GM21786 (cell line): ENCODE data around the gene TSPAN9.

Experiments used
- ATAC-seq: cut with Tn5 transposase; IDR thresholded peaks from one replicate; pipeline ENCODE4 v1.9.1; 2021; ENCODE audit not compliant: unreplicated experiment

Gene TSPAN9

DNA sequence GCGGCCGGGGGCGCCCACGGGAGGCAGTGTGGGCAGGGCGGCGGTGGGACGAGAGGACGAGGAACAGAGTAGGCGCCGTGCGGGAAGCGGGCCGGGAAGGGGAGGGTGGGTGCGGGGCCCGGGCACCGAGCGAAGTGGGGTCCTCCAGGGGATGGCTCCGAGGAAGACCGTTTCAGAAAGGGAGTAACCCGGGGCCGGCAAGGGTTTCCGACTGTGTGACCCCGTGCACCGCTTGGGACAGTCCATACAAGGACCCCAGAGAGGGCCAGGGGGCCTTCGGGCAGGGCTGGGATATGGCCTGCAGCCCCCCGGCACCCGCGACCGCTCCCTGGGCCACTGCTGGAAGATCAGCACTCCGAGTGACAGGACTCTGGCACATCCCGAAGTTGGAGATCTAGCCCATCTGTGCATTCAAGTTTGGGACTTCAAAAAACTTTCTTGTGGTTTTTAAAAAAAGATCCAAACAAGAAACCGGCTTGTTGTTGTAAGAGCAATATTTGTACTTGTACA is 448 bp downstream of the TSPAN9 start:
- ATAC-seq: no peak

DNA sequence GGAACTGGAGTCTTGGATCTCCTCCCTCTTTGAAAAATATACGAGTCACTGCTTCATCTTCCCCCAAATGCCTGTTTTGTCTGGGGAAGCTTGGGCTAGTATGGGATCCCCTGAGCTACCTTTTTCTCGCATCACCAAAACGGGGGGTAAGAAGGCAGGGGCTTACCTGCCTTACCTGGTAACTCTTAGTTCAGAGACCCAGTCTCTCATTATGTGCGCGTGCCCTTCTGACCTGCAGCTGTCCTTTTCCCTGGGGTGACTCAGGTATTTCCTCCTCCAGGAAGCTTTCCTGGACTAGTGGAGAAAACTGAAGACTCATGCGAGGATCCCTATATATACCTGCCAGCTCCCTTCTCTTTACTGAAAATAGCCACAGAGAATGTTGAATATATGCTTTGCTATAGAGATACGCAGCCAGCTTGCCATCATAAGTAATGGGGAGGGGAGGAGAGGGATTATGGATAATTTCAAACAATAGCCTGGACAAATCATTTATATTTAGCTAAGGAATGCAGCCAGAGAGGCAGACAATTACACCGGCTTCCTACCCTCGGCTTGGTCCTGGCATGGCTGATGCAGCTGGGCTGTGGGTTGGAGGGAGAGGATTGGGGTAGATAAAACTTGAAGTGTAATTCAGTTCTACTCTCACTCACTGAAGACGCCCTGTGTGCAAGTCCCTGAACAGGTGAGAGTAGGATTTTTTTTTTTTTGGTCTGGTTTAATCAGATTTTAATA is 1.1 kb downstream of the TSPAN9 start:
- ATAC-seq: no peak

DNA sequence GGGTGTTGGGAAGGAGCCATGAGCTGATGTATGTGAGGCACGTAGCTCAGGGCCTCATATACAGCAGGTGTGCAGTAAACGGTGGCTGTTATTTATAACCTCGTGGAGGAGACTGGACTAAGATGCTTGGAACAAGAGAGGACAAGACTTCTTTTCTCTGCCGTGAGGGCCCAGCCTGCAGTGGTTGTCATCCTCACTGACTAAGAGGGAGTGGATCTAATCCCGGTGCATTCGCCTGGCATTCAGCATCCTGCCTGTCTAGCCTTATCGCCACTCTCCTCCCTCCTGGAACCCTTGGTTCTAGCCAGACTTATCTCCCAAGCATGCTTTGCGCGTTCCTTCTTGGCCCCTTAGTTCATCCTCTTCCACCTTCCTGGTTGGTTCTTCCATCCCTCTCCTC is 3.9 kb downstream of the TSPAN9 start:
- no peak for ATAC-seq

DNA sequence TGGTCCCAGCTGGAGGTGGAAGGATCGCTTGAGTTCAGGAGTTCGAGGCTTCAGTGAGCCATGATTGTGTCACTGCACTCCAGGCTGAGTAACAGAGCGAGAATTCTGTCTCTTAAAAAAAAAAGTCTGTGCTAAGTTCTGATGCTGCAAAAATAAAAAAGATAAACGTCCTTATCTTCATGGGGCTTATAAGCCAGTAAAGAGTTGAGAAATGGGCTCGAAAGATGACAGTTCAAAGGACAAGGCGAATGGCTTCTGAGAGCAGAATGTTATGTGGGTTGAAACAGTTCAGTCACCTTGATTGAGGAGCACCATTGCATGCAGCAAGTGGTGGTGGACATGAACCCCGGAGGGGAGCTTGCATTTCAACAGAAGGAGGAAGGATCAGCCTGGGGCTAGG is 4.7 kb downstream of the TSPAN9 start:
- ATAC-seq: no peak

DNA sequence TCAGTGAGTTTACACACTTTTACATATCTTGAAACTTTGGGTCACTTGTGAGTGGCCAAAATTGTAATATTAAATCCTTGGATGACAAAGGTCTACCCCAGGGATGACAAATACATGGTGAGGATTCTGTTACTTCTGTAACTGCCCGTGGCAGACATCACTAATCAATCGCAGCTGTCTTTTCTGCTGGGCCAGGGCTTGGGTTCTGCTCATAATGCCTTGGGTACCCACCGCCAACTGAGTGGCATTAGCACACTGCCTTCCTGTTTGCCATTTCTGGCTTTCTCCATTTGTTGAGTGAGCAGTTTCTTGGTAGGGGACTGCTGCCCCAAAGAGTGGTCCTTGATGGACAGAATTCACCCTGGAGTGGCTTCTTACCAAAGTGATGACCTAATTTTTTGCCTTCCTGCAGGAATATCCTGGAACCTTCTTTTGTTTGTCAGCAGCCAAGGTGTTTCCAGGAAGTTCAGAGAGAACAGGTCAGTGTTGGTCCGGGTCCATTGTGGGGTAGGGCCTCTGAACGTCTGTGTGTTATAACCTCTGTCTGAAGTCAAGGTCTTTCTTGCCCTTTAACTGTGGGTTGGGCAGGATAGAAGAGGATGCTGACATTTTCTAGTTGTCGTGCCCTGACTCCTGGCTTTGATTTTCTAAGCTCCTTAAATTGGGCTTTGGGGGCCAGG is 6.2 kb downstream of the TSPAN9 start:
- ATAC-seq: no peak

DNA sequence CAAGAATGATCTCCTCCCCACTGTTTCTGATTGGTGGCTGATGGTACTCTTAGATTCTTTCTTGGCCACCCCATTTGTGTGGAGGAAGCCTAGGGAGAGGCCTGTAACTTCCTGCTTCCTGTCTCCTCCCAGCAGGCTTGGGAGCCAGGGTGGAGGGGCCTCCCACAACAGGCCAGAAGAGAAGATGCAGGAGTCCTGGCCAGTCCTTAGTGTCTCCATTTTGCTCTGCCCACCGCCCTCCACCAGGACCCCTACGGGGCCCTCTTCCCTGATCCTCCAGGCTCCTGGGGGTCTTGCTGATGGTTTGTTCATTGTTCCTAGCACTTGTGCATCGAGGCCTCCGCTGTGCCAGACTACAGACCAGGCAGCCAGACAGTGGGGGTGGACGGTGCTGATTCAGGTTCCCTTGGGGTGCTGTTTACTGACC is 6.8 kb downstream of the TSPAN9 start:
- no peak for ATAC-seq

DNA sequence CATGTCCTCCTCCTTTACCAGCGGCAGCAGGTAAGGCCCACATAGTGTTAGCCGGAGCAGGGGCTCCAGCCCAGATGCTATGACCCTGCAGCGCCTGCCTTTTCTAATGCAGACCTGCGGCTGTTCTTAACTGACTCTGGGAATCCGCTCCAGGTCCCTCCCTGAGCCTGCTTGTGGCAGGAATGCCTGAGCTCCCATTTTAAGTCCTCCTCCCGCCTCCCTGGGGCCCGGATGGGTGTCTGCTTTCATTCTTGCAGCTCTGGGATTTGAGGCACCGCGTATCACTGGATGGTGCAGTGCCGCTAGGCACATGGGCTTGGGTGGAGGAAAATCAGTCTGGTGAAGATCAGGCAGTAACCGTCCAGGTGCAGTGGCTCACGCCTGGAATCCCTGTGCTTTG is 7.6 kb downstream of the TSPAN9 start:
- ATAC-seq: no peak

DNA sequence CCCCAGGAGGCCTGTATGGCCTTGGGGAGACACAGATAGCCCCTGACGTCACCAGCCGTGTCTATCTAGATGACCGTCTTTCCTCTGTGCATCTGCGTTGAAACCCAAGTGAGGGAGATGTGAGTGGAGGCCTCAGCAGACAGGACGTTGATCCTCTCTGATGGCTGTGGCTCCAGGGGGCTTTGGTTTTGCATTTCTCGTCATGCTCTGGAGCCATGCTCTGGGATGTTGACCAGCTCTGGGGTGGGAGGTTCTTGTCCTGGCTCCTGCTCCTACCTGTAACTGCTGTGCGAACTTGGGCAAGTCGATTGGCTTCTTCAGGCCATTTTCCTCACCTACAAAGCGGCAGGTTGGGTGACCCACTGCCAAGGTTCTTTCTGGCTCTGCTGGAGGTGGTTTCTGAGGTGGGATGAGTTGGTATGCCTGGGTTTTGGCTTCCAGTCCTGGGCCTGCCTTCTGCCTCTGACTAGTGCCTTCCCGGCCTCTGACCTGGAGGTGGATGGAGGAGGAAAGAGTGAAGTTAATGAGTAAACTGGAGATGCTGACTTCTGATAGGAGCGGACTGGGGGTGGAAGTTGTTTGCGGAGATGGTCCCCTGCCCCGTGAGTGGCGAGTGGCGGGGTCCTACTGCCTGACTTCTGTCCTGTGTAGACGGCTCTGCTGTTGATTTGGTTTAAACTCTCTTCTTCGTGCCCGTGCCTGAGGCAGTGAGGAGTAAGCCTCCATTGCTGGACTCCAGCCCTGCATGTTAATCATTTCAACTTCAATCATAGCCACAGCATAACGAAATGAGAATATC is 8.4 kb downstream of the TSPAN9 start:
- no peak for ATAC-seq

DNA sequence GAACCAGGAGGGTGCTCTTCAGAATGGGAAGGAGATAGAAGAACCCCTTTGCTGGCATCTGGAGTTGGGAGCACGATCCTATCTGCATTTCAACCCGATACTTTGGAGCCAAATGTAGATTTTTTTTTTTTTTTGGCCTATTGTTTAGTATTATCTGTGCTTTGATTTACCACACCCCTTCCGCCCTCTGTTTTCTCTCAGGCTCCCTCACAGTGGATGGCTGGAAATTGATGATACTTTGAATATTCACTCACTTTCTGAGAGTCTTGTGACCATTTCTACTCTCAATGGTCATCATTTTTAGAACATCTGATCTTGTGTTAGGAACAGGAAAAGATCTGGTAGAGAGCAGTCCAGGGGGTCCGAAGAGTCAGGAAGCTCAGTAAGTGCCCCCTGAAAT is 9.0 kb downstream of the TSPAN9 start:
- ATAC-seq: no peak

DNA sequence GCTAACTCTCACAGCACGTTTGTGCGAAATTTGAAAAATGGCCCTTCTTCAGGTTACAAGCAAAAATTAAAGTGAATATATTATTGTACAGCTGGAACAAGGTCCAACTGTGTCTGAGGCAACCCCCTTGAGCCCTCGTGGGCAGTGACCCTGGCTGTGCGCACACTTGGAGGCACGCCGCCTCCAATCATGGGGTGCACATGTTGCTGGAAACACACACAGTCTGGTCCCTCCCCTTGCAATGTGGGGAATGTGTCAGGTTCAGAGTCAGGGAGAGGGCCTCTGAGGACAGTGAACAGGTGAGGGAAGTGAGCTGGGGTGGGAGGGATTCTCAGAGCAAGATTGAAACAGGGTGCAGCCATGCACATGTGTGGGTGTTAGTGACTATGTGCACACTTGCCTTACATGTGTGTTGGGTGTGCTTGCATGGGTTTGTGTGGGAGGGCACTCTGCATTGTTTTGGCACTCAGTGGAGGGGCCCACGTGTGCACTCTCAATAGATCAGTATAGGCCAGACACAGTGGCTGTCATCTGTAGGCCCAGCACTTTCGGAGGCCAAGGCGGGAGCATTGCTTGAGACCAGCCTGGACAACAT is 9.6 kb downstream of the TSPAN9 start:
- ATAC-seq: no peak

DNA sequence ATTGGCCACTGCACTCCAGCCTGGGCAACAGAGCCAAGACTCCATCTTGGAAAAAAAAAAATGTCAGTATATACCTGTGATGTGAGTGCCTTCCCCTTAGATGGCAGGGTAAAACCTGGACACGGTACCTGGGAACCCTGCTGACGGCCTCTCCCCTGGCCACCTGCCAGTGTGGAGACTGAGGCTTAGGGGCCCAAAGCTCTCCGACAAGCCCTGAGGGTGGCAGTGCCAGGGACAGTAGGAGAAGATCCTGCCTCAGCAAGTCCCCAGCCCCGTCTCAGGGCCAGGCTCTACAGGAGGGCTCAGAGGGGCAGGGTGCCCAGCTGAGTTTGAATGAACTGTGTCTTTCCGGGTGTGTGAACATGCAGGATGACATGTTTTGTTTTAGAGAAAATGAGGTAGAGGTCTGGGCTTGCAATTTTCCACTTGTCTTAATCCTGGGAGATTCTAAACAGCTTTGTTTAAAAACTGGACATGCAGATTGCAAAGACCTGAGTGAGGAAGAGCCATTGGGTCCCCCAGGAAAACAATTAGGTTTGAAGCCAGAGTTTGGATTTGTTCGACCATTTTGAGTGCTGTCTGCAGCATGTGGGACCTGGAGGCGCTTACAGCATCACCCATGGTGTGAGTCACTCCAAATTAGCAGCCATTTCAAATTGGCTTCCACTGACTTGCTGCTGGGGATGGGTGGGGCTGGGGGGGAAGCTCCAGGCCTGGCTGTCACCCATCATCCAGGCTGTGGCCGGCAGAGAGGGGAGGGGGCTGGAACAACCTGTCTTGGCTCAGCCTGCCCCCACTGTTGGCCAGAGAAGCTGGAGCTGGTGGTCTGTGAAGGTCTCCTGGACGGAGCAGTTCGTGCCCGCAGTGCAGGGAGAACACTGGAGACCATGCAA is 10.8 kb downstream of the TSPAN9 start:
- no peak for ATAC-seq

DNA sequence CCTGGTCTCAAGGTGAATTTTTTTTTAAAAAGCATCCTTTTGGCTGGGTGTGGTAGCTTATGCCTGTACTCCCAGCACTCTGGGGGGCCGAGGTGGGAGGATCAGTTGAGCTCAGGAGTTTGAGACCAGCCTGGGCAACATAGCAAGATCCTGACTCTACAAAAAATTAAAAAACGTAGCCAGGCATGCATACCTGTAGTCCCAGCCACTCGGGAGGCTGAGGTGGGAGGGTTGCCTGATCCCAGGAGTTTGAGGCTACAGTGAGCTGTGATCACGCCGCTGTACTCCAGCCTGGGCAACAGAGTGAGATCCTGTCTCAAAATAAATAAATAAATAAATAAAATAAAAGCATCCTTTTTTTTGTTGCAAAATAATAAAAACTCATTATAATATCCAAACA is 12.4 kb downstream of the TSPAN9 start:
- ATAC-seq: no peak

DNA sequence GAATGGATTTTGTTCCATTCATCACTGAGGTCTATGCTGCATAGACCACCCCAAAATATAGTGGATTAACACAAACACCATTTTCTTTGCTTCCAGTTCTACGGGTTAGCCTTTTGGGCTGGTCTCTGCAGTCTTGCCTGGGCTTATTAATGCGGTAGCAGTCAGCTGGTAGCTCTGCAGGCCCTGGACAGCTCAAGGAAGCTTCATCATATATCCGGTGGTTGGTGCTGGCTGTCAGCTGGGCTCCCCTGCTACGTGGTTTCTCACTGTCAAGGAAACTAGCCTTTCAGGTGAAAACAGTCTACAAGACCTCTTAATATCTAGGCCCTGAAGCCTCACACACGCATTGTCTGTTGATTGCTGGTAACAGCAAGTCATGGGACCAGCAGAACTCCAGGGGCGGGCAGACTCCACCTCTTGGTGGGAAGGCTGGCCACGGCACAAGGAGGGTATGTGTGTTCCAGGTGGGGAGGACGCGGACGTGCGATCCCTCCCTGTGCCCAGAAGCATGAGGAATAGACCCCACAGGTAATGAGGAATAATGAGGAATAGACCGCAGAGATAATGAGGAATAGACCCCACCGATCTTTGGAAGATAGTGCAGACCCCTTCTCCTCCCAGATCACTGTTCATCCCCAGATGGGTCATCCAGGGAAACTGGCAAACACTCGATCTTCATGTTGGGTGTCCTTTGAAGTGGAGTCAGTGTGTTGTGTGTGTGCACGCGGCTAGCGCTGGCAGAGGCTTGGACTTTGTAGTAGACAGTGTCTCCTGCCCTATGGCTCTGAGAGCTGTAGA is 13.3 kb downstream of the TSPAN9 start:
- no peak for ATAC-seq

DNA sequence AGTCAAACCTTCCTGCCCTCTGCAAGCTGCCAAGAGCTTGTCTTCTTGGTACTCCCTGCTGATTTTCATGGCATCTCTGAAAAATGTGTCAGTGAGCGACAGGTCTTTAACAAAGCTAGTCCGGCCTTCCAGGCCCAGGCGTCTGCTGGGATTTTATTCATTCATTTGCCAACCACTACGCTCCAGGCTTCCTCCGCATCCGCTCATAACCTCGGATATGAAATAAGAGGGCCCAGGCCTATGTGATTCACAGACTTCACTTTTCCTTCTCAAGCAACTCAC is 13.8 kb downstream of the TSPAN9 start:
- ATAC-seq: no peak

DNA sequence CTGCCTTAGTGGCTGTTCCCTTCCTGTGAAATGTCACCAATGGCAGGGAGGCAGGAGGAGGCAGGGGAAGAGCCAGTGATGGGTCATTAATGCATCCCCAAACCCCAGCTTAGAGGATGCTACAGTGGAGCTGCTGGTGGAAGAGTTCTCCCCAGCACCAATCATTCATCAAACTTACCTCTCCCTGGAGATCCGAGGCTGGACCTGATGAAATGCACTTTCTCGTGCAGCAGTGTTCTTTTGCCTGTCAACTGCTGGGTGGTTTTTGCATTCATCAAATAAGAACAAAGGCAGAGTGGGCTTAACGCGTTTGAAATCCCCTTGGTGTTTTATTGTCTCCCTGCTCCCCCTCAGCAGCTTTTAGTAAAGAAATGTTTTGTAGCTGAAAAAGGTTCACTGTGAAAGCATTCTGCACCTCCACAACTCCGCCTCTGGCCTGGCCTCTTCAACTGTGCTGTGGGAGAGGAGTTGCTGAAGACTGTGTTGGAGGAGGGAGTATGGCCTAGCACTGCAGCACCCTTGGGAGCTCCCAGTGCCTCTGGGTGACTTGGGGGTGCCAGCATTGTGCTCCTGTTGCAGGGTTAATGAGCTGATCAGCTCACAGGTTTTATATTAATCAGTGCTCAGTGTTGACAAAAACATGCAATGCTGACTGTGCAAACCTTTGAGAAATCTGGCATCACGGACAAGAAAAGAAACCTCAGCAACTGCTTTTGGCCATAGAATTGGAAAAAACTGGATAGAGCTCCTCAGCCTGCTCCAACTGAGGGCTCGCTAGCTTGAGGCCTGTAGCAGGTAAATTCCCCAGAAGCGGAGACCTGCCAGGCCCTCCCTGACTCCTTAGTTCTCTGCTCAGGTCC is 14.4 kb downstream of the TSPAN9 start:
- no peak for ATAC-seq

DNA sequence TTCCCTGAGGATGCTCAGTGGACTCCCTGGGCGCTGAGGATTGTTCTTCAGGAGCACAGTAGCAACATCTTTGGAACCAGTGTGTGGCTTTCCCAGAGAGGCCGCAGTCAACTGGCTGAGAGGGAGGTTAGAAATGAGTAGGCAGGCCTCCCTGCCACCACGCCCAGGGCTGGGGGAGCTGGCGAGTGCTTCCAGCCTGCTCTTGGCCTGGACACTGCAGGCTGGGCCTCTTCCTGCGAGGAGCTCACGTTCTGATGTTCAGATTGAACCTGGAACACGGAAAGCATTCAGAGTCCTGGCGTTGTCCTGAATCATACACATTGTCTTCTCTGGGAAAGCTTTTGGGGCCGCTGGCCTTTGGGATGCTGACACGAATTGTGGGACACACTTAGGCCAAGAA is 15.6 kb downstream of the TSPAN9 start:
- no peak for ATAC-seq

DNA sequence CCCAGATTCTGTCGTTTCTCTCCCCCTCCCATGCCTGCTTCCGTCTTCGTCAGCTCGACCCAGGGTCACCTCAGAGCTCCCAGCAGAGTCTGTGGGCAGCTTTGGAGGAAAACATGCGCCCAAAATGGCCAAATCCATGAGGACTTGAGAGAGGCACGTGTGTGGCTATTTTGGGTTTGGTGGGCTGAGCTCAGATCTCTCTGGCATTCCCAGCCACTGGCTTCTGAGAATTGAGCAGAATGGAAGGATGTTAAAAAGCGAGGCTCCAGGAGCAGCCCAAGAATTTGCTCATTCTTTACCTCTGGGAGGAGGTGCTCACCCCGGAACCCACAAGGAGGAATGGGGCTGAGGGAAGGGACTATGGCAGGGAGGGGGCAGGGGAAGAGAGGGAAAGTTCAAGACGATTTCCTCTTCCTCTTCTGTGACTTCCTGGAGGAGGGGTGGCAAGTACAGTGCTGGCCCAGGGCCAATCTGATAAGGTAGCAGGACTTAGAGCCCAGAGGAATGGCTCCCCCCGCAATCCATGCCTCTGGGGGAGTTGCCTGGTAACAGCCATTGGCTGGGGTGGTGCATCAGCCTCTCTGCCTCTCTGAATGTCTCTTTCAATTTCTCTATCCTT is 20.1 kb downstream of the TSPAN9 start:
- ATAC-seq: no peak

DNA sequence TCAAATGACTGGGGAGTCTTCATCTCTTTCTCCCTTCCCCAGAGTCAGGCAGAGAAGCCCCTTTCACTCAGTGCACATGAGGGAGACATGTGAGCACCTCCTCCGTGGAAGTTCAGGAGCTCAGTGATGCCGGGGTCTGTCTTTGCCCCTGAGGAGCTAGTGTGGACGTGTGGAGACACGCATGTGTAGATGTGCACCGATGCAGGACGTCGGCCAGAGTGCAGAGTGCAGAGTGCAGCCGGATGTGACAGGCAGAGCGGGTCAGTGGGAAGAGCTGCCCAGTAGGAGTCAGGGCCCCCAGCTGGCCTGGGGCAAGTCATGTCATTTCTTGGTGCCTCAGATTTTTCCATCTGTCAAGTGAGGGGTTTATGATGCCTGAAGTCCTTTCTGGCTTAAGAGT is 20.7 kb downstream of the TSPAN9 start:
- ATAC-seq: no peak
